Testis (tissue), 3 donors: Measurements from ENCODE around the gene PUM1. TPM values are rescaled to one million over a fixed set of nuclear protein-coding genes. Genes with fewer than 3 reads are reported as not detected.

ENCODE experiments used
- DNase-seq: peaks from one replicate; pipeline ENCODE4 v3.0.0-alpha.2; 2019
- H3K27ac ChIP-seq, 2 donors: fragments of 200-600 bp; sonication (generic); one replicate each; pipeline ENCODE4 v1.5.1; 2019
- H3K27me3 ChIP-seq: fragments of 200-600 bp; sonication (generic); one replicate; pipeline ENCODE4 v1.5.1; 2019
- H3K36me3 ChIP-seq: fragments of 200-600 bp; sonication (generic); one replicate; pipeline ENCODE4 v1.5.1; 2017; ENCODE audit warnings: low read depth; ENCODE audit errors: missing control alignments
- H3K4me1 ChIP-seq: fragments of 200-600 bp; sonication (generic); one replicate; pipeline ENCODE4 v1.5.1; 2019
- H3K4me3 ChIP-seq, 2 donors: fragments of 200-600 bp; sonication (generic); one replicate each; pipeline ENCODE4 v1.5.1; 2017 to 2019
- H3K9me3 ChIP-seq: fragments of 200-600 bp; sonication (generic); one replicate; pipeline ENCODE4 v1.5.1; 2017
- CTCF ChIP-seq, 3 experiments: fragments of 450-650 bp in 2 of 3; fragments of 200-600 bp in 1 of 3; sonication (generic) in 1 of 3; IDR thresholded peaks; one replicate each; pipeline ENCODE4 v1.5.1; 2016 to 2019; ENCODE audit warnings: antibody characterized with exemption in 3 of 3, mild to moderate bottlenecking in 2 of 3, moderate library complexity in 1 of 3
- POLR2A ChIP-seq: fragments of 450-650 bp; IDR thresholded peaks from one replicate; pipeline ENCODE4 v1.6.1; 2017; ENCODE audit warnings: antibody characterized with exemption, mild to moderate bottlenecking, moderate library complexity
- WGBS, 2 donors: methylation state at CpG; one replicate each; pipeline ENCODE4 v1.1.5; 2018; 5-methylcytosine and 5-hydroxymethylcytosine counted together
- intact Hi-C: fragments of 100-400 bp; cut with DNase I; formaldehyde crosslinking; loops from one replicate; pipeline ENCODE4 v1.15.1; 2023; ENCODE audit warnings: low total_unique reads
- polyA plus RNA-seq: library from polyadenylated mRNA; stranded (reverse); fragments of 350-450 nt; fragmentation: Illumina TruSeq; extraction: RNeasy Lipid Tissue Mini Kit (QIAGEN cat#74804); gene quantifications from one replicate; pipeline ENCODE4 v1.2.3, GENCODE V29; 2014; ENCODE audit warnings: low read depth, low replicate concordance; ENCODE audit not compliant: insufficient read depth
- total RNA-seq, 2 donors: library from RNA; depleted of rRNA; stranded (reverse); fragments of >200 nt; gene quantifications; one replicate each; pipeline ENCODE4 v1.2.3, GENCODE V29; 2016

The PUM1 gene
- total and polyA plus RNA-seq, 3 donors from 2014 or later: 41.3 to 89.0 (median 70.5) TPM

GRCh38 chr1:30890502-30891226, 174.9 kb downstream of the PUM1 start:
- H3K9me3 ChIP-seq: no peaks in the 10 kb centered on the region
- intact Hi-C loops: no loop called here
- no peaks in the 10 kb centered on the region for H3K27me3 ChIP-seq
- H3K4me3 ChIP-seq: no peak overlapping the region
- no peaks in the 10 kb centered on the region for H3K36me3 ChIP-seq
- TF ChIP-seq CTCF (IDR thresholded peaks at IDR 0.05): no peak
- peaks cover 7% of the 10 kb centered on the region for H3K4me1 ChIP-seq
- 76 to 89% methylated on average over 8 to 10 of the region's 10 CpGs for WGBS, 2 donors
- DNase-seq: no peak
- H3K27ac ChIP-seq: no peak overlapping the region

- TF ChIP-seq CTCF (IDR thresholded peaks at IDR 0.05): no peak
- TF ChIP-seq POLR2A: no peak
- intact Hi-C loops: no loop called here
- Histone ChIP-seq H3K27ac (no peak overlapping the region), H3K36me3 (no peaks in the 10 kb centered on the region), H3K27me3 (no peaks in the 10 kb centered on the region), H3K4me3 (no peak overlapping the region), H3K9me3 (no peaks in the 10 kb centered on the region), H3K4me1 (peaks cover 4% of the 10 kb centered on the region)
- DNase-seq: no peak
- 90 to 93% methylated on average over 5 of the region's 5 CpGs for WGBS, 2 donors
Observed at GRCh38 chr1:30889511-30889910, 176.0 kb downstream of the PUM1 start.

- peak overlapping the region; percentile 31 to 76 for H3K27ac ChIP-seq
- WGBS, 2 donors: 89 to 92% methylated on average over 3 of the region's 3 CpGs
- H3K36me3 ChIP-seq: no peaks in the 10 kb centered on the region
- no peak for TF ChIP-seq POLR2A
- TF ChIP-seq CTCF (IDR thresholded peaks at IDR 0.05): no peak
- peaks cover 4% of the 10 kb centered on the region for H3K4me1 ChIP-seq
- H3K27me3 ChIP-seq: no peaks in the 10 kb centered on the region
- no peak for DNase-seq
- intact Hi-C loops: no loop called here
- no peaks in the 10 kb centered on the region for H3K9me3 ChIP-seq
- H3K4me3 ChIP-seq: no peak overlapping the region
Observed at GRCh38 chr1:30888975-30889374, 176.5 kb downstream of the PUM1 start.

GRCh38 chr1:30888391-30888790, 177.1 kb downstream of the PUM1 start:
- WGBS, 2 donors: 10 to 37% methylated on average over 2 to 8 of the region's 8 CpGs
- intact Hi-C loops: no loop called here
- no peaks in the 10 kb centered on the region for H3K27me3 ChIP-seq
- H3K4me1 ChIP-seq: peaks cover 4% of the 10 kb centered on the region
- no peak for TF ChIP-seq CTCF (IDR thresholded peaks at IDR 0.05)
- H3K9me3 ChIP-seq: no peaks in the 10 kb centered on the region
- H3K36me3 ChIP-seq: no peaks in the 10 kb centered on the region
- peak; percentile 54 for DNase-seq
- H3K4me3 ChIP-seq: no peak overlapping the region
- H3K27ac ChIP-seq: peak overlapping the region; percentile 31 to 76
